ENCODE results near the gene UROC1.
A peak's percentile ranks its signal among the peaks of the same experiment; 100 is the strongest.

The UROC1 gene

GRCh38 chr3:126473292-126474168 lies 44.0 kb downstream of the UROC1 start:
- peak overlapping the region; percentile 28 for H3K4me3 ChIP-seq (replicated peaks; ENCODE audit: low read depth, low read length)
- no peak for DNase-seq (ENCODE audit: low read depth)
- TF ChIP-seq CTCF (IDR thresholded peaks at IDR 0.05; ENCODE audit: low read length, missing control alignments): no peak

GRCh38 chr3:126472277-126473006 lies 45.1 kb downstream of the UROC1 start:
- TF ChIP-seq CTCF (IDR thresholded peaks at IDR 0.05; ENCODE audit: low read length, missing control alignments): no peak
- peak; percentile 79 for DNase-seq (ENCODE audit: low read depth)
- peak overlapping the region; percentile 6 for H3K4me3 ChIP-seq (replicated peaks; ENCODE audit: low read depth, low read length)

- no peak for TF ChIP-seq CTCF (IDR thresholded peaks at IDR 0.05; ENCODE audit: low read length, missing control alignments)
- no peak for DNase-seq (ENCODE audit: low read depth)
- no peak overlapping the region for H3K4me3 ChIP-seq (replicated peaks; ENCODE audit: low read depth, low read length)
These were observed 48.1 kb downstream of the UROC1 start for GRCh38 chr3:126469479-126469878.

GRCh38 chr3:126468028-126468891 lies 49.3 kb downstream of the UROC1 start:
- no peak overlapping the region for H3K4me3 ChIP-seq (replicated peaks; ENCODE audit: low read depth, low read length)
- no peak for TF ChIP-seq CTCF (IDR thresholded peaks at IDR 0.05; ENCODE audit: low read length, missing control alignments)
- DNase-seq (ENCODE audit: low read depth): peak; percentile 26

GRCh38 chr3:126467611-126467955 lies 50.0 kb downstream of the UROC1 start:
- no peak for TF ChIP-seq CTCF (IDR thresholded peaks at IDR 0.05; ENCODE audit: low read length, missing control alignments)
- DNase-seq (ENCODE audit: low read depth): no peak
- H3K4me3 ChIP-seq (replicated peaks; ENCODE audit: low read depth, low read length): no peak overlapping the region

- no peak for TF ChIP-seq CTCF (IDR thresholded peaks at IDR 0.05; ENCODE audit: low read length, missing control alignments)
- H3K4me3 ChIP-seq (replicated peaks; ENCODE audit: low read depth, low read length): no peak overlapping the region
- DNase-seq (ENCODE audit: low read depth): no peak
These were observed 50.5 kb downstream of the UROC1 start for GRCh38 chr3:126466886-126467610.

Data from fibroblast of pulmonary artery (primary cell).